ENCODE data around the gene PRR9. TPM values are rescaled to one million over a fixed set of nuclear protein-coding genes. Genes with fewer than 3 reads are reported as not detected.

The PRR9 gene
- total and polyA plus RNA-seq, 2 of the 8 experiments (the other 6 are each of a cell fraction or from before 2014, with no cell fraction given) = not detected

DNA sequence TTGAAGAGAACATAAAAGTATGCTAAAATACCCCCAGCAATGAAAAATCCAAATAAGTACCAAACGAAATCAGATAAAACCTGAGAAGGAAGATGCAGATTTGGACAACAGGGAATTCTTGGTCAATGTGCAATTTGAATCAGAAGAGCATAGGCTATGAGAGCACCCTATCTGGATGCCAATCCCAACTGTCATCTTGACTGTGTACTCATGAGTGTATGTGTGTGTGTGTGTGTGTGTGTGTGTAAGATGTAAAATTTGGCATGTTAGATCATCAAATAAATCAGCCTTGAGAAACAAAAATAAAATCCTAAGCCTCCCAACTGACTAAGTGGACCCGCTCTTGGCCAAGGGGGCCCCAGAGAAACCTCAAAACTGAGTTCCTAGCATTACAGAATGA is 48.7 kb upstream of the PRR9 start:
- no peaks in the 10 kb centered on the region for H3K27me3 ChIP-seq (replicated peaks in 1 of 4; ENCODE audit: control insufficient read depth in 3 of 4, extremely low read depth in 1 of 4, insufficient read depth in 3 of 4, low read length in 3 of 4)
- H2AK5ac ChIP-seq (ENCODE audit: low read depth, low read length) = no peak overlapping the region
- CTCF ChIA-PET (ENCODE audit: partially characterized antibody) = no interaction called here
- WGBS, 2 experiments (ENCODE audit: extremely low coverage in 1 of 2, insufficient coverage in 1 of 2, insufficient read length in 1 of 2, insufficient replicate concordance in 2 of 2, low coverage in 1 of 2, low lambda C conversion rate in 2 of 2, missing lambda C conversion rate in 1 of 2) = 88% methylated on average over 2 of the region's 2 CpGs; no CpG with 5 or more reads in 1 of the 2 experiments
- no peak overlapping the region for H3K18ac ChIP-seq (ENCODE audit: extremely low read depth, low read length)
- no peak overlapping the region for H3K9ac ChIP-seq (replicated peaks in 1 of 4; ENCODE audit: extremely low read depth in 1 of 4, low read depth in 3 of 4, low read length in 3 of 4)
- no peaks in the 10 kb centered on the region for H4K20me1 ChIP-seq (replicated peaks in 1 of 2; ENCODE audit: control insufficient read depth in 1 of 2, insufficient read depth in 2 of 2, low read length in 2 of 2)
- no peaks in the 10 kb centered on the region for H3K36me3 ChIP-seq (ENCODE audit: control insufficient read depth in 2 of 4, insufficient read depth in 4 of 4, low read length in 3 of 4)
- no peak overlapping the region for H2BK5ac ChIP-seq (ENCODE audit: low read depth, low read length)
- no peaks in the 10 kb centered on the region for H3K79me1 ChIP-seq (ENCODE audit: low read depth, low read length)
- H3K23me2 ChIP-seq (ENCODE audit: low read depth, low read length) = no peaks in the 10 kb centered on the region
- POLR2A ChIA-PET (ENCODE audit: partially characterized antibody) = no interaction called here
- H2AFZ ChIP-seq (ENCODE audit: low read length) = no peak overlapping the region
- H3K56ac ChIP-seq (replicated peaks; ENCODE audit: insufficient read length, low read depth, low read length) = no peak overlapping the region
- TF ChIP-seq TEAD4 (IDR thresholded peaks at IDR 0.05; ENCODE audit: low read depth, low read length) = no peak
- no peak for TF ChIP-seq ZNF274 (IDR thresholded peaks at IDR 0.05; ENCODE audit: borderline replicate concordance, extremely low read depth, low read length)
- DNase-seq (ENCODE audit: low read depth in 1 of 2, low spot score in 2 of 2) (no peak), FAIRE-seq (no peak)
- H3K14ac ChIP-seq (ENCODE audit: insufficient read length) = no peak overlapping the region
- no peaks in the 10 kb centered on the region for H3K79me2 ChIP-seq (ENCODE audit: control insufficient read depth in 1 of 2, insufficient read depth in 2 of 2, low read length in 2 of 2)
- H2BK120ac ChIP-seq (replicated peaks; ENCODE audit: low read depth, low read length) = no peak overlapping the region
- no peak overlapping the region for H4K91ac ChIP-seq (replicated peaks; ENCODE audit: insufficient read length, low read length)
- no peak overlapping the region for H4K8ac ChIP-seq (ENCODE audit: extremely low read depth, insufficient read depth, low read length)
- H3K9me3 ChIP-seq (ENCODE audit: insufficient read depth in 2 of 2, low read depth in 1 of 2, low read length in 1 of 2) = no peaks in the 10 kb centered on the region
- H3K4me3 ChIP-seq (ENCODE audit: extremely low read depth in 1 of 4, insufficient read depth in 2 of 4, low read depth in 3 of 4, low read length in 4 of 4) = no peak overlapping the region
- no peak overlapping the region for H3K4me2 ChIP-seq (ENCODE audit: insufficient read depth in 1 of 2, low read depth in 2 of 2, low read length in 2 of 2)
- no peak overlapping the region for H3K27ac ChIP-seq (ENCODE audit: low read depth, low read length)
- H3K4me1 ChIP-seq (replicated peaks in 1 of 4; ENCODE audit: control insufficient read depth in 3 of 4, insufficient read depth in 4 of 4, low read length in 3 of 4) = no peaks in the 10 kb centered on the region
- no peak overlapping the region for H2BK15ac ChIP-seq (ENCODE audit: low read length)
- H2BK20ac ChIP-seq (ENCODE audit: low read length) = no peak overlapping the region
- no peak overlapping the region for H2BK12ac ChIP-seq (ENCODE audit: low read depth, low read length)
- no peak overlapping the region for H4K5ac ChIP-seq (ENCODE audit: insufficient read length, low read depth, low read length)
- no peak overlapping the region for H3K23ac ChIP-seq (ENCODE audit: insufficient read length)
- no peak overlapping the region for H3K4ac ChIP-seq (replicated peaks; ENCODE audit: insufficient read length, low read depth, low read length)

All from H1 (cell line).